Measurements from ENCODE around the gene PLIN3.

Gene PLIN3

GRCh38 chr19:4911314-4911713 is 43.8 kb upstream of the PLIN3 start:
- TF ChIP-seq ZFX (IDR thresholded peaks at IDR 0.05), result no peak
- TF ChIP-seq, protein P1, sequence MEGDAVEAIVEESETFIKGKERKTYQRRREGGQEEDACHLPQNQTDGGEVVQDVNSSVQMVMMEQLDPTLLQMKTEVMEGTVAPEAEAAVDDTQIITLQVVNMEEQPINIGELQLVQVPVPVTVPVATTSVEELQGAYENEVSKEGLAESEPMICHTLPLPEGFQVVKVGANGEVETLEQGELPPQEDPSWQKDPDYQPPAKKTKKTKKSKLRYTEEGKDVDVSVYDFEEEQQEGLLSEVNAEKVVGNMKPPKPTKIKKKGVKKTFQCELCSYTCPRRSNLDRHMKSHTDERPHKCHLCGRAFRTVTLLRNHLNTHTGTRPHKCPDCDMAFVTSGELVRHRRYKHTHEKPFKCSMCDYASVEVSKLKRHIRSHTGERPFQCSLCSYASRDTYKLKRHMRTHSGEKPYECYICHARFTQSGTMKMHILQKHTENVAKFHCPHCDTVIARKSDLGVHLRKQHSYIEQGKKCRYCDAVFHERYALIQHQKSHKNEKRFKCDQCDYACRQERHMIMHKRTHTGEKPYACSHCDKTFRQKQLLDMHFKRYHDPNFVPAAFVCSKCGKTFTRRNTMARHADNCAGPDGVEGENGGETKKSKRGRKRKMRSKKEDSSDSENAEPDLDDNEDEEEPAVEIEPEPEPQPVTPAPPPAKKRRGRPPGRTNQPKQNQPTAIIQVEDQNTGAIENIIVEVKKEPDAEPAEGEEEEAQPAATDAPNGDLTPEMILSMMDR (conservative IDR thresholded peaks at IDR 0.05), result no peak
- no peak overlapping the region for H3K27ac ChIP-seq

DNA sequence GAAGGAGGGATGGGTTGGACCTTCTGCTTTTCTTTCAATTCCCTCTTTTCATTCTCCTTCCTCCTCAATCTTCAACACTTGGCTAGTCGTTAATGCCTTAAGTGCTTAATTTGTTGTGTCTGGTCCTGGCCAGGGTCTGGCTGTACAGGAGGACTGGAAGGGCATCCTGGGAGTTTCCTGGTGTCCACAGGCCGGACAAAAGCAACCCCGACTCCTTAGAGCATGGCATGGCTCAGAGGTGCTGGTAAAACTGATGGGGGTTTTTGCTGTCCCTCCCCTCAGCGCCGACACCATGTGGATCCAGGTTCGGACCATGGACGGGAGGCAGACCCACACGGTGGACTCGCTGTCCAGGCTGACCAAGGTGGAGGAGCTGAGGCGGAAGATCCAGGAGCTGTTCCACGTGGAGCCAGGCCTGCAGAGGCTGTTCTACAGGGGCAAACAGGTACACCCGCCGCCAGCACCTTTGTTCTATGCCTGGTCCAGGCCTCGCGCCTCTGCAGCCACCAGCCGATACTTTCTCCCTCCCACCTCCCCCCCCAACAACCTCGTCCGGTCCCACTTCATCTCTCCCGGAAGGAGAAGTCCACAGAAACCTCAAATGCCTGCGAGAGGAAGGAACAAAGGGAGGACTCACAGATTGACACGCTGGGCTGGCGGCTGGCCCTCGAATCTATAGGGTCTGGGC is 43.3 kb upstream of the PLIN3 start:
- H3K27ac ChIP-seq, result peak overlapping the region; percentile 83
- TF ChIP-seq ZFX (IDR thresholded peaks at IDR 0.05), result no peak
- TF ChIP-seq, protein P1 (conservative IDR thresholded peaks at IDR 0.05), result no peak

DNA sequence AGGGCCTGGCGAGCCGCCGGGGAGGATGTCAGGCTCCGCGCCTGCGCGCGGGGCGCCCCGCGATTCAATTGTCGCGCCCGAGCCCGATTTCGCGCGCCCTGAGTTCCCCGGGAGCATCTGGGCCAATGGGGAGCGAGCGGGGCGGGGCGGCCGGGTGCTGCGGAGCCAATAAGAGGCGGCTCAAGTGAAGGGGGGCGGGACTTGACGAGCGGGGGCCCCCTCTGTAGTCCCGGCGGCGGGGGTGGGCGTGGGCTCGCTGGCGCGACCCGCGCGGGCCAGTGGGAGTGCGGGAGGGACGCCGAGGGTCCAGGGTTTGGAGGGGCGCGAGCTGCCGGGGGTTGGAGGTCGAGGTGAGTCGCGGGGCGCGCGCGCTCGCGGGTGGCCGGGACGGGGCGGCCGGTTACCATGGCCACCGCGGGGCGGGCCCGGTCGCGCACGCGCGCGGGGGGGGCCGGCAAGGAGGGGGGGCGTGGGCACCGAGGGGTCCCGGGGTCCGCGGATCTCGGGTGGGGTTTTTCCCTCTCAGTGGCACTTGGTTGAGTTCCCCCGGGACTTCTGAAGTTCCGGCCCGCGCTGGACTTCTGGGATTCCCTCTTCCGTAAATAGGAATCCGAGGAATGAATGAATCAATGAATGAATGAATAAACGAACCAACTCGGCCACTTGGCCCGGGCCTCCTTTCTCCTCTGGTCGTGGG is 42.6 kb upstream of the PLIN3 start:
- TF ChIP-seq, protein P1 (conservative IDR thresholded peaks at IDR 0.05), result no peak
- TF ChIP-seq ZFX (IDR thresholded peaks at IDR 0.05), result no peak
- H3K27ac ChIP-seq, result peak overlapping the region; percentile 83

DNA sequence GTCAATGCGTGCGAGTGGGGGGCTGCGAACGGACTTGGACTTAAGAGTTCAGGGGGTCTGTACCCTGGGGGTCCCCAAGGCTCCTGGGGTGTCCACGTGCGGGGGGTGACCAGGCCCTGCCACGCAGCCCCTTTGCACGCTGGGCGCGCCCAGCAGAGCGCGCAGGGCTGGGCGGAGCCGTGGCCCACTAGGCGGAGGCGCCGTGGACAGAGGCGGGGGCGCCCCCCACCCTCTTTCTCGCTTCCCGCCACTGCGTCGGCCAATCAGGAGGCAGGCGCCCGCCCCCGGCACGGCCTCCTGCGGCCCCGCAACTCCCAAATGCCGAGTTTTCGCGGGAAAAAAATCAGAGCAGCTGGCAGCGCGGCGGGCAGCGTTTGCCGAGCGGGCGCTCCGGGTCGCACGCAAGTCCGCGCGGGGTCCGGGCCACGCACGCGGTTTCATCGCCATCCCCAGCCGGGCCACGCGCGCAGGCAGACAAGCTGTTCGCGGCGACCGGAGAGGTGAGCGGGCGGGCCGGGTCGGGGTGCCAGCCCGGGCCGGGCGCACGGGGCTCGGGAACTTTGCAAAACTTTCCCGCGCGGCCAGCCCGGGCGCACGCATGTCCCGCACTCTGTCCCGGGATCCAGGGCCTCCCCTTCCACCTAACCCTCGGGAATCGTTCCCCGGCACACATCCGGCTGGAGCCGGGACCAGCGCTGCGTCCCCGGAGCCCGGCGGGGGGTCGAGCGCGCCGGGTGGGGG is 41.9 kb upstream of the PLIN3 start, which contains the start of gene UHRF1:
Gene UHRF1 (plus strand): TSS at position 346 of the 741 bp plus-strand sequence. CDS start 1,385 bp downstream, outside the sequence.
- TF ChIP-seq ZFX (IDR thresholded peaks at IDR 0.05), result peak; percentile 48; the same call in 1 of the 2 replicates
- TF ChIP-seq, protein P1 (conservative IDR thresholded peaks at IDR 0.05), result no peak
- peak within 1 kb of the TSS; percentile 83 for H3K27ac ChIP-seq

GRCh38 chr19:4908781-4909155 is 41.3 kb upstream of the PLIN3 start:
- H3K27ac ChIP-seq, result peak overlapping the region; percentile 83
- no peak for TF ChIP-seq ZFX (IDR thresholded peaks at IDR 0.05)
- TF ChIP-seq, protein P1 (conservative IDR thresholded peaks at IDR 0.05), result no peak

GRCh38 chr19:4908360-4908759 is 40.9 kb upstream of the PLIN3 start:
- peak overlapping the region; percentile 83 for H3K27ac ChIP-seq
- TF ChIP-seq, protein P1 (conservative IDR thresholded peaks at IDR 0.05), result no peak
- TF ChIP-seq ZFX (IDR thresholded peaks at IDR 0.05), result no peak

DNA sequence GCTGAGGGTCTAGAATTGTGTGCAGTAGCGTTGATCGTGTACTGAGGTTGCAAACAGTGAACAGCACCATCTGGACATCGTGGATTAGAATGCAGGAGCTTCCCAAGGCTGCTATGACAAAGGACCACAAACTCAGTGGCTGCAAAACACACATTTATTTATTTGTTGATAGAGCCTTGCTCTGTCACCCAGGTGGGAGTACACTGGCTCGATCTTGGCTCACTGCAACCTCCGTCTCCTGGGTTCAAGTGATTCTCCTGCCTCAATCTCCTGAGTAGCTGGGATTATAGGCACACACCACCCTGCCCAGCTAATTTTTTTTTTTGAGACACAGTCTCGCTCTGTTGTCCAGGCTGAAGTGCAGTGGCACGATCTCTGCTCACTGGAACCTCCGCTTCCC is 39.5 kb upstream of the PLIN3 start:
- H3K27ac ChIP-seq, result no peak overlapping the region
- TF ChIP-seq, protein P1 (conservative IDR thresholded peaks at IDR 0.05), result no peak
- TF ChIP-seq ZFX (IDR thresholded peaks at IDR 0.05), result no peak

All from C4-2B (cell line).